Neural cell (in vitro differentiated cells): Measurements from ENCODE around the gene RANBP1. TPM values are rescaled to one million over a fixed set of nuclear protein-coding genes. Genes with fewer than 3 reads are reported as not detected.

Experiments used
- H2AFZ ChIP-seq: fragments of 200-600, 300-800 bp; sonication (generic), shearing (Covaris generic); 2 replicates; pipeline ENCODE4 v1.6.0; 2014; ENCODE audit warnings: low read depth, mild to moderate bottlenecking, antibody characterized with exemption, low read length, moderate library complexity
- H3F3A ChIP-seq: fragments of 200-600 bp; shearing (Covaris generic); 2 replicates; pipeline ENCODE4 v1.6.1; 2016; ENCODE audit warnings: mild to moderate bottlenecking, moderate library complexity, mixed read lengths, antibody characterized with exemption, low read length; ENCODE audit not compliant: insufficient read depth, poor library complexity, severe bottlenecking
- H3K27ac ChIP-seq: fragments of 200-600, 300-800 bp; sonication (generic), shearing (Covaris generic); 2 replicates; pipeline ENCODE4 v1.5.1; 2014; ENCODE audit warnings: mild to moderate bottlenecking, low read length, moderate library complexity
- H3K27me3 ChIP-seq: fragments of 300-800, 200-600 bp; sonication (generic), shearing (Covaris generic); 2 replicates; pipeline ENCODE4 v1.6.0; 2014; ENCODE audit warnings: mild to moderate bottlenecking, low read depth, low read length, moderate library complexity; ENCODE audit not compliant: insufficient read depth
- H3K36me3 ChIP-seq: fragments of 300-800, 200-600 bp; sonication (generic), shearing (Covaris generic); 2 replicates; pipeline ENCODE4 v1.5.1; 2014; ENCODE audit warnings: mild to moderate bottlenecking, antibody characterized with exemption, low read length, moderate library complexity; ENCODE audit not compliant: insufficient read depth
- H3K4me2 ChIP-seq: fragments of 300-800, 200-600 bp; sonication (generic), shearing (Covaris generic); 2 replicates; pipeline ENCODE4 v1.6.0; 2014; ENCODE audit warnings: mild to moderate bottlenecking, low read length
- H3K4me3 ChIP-seq: fragments of 300-800, 200-600 bp; sonication (generic), shearing (Covaris generic); 2 replicates; pipeline ENCODE4 v1.5.1; 2014; ENCODE audit warnings: mild to moderate bottlenecking, low read length, moderate library complexity
- H3K79me2 ChIP-seq: fragments of 200-600 bp; shearing (Covaris generic); replicated peaks from 2 replicates; pipeline ENCODE4 v1.6.0; 2014; ENCODE audit warnings: mild to moderate bottlenecking, low read length, moderate library complexity; ENCODE audit not compliant: insufficient read depth
- H3K9ac ChIP-seq: fragments of 300-800, 200-600 bp; sonication (generic), shearing (Covaris generic); 2 replicates; pipeline ENCODE4 v1.6.1; 2016; ENCODE audit warnings: mild to moderate bottlenecking, low read length, mixed read lengths
- H3K9me2 ChIP-seq: fragments of 200-600 bp; shearing (Covaris generic); 2 replicates; pipeline ENCODE4 v1.6.1; 2016; ENCODE audit warnings: mild to moderate bottlenecking, low read length, mixed read lengths; ENCODE audit not compliant: insufficient read depth
- H3K9me3 ChIP-seq: fragments of 200-600, 300-800 bp; sonication (generic), shearing (Covaris generic); 2 replicates; pipeline ENCODE4 v1.6.1; 2016; ENCODE audit warnings: mild to moderate bottlenecking, mixed run types, low read length, moderate library complexity, mixed read lengths
- H4K20me1 ChIP-seq: fragments of 200-600 bp; shearing (Covaris generic); 2 replicates; pipeline ENCODE4 v1.6.1; 2016; ENCODE audit warnings: mild to moderate bottlenecking, mixed run types; ENCODE audit not compliant: insufficient read depth
- EP300 ChIP-seq: fragments of 450-650 bp; conservative IDR thresholded peaks from 2 replicates; pipeline ENCODE4 v1.6.1; 2014; ENCODE audit warnings: antibody characterized with exemption, mild to moderate bottlenecking, moderate library complexity; ENCODE audit not compliant: poor library complexity, severe bottlenecking
- EZH2 ChIP-seq: fragments of 200-600, 300-800 bp; shearing (Covaris generic), sonication (generic); IDR thresholded peaks from 2 replicates; pipeline ENCODE4 v1.6.1; 2014; ENCODE audit warnings: antibody characterized with exemption, low read length, borderline replicate concordance, mild to moderate bottlenecking; ENCODE audit not compliant: insufficient read depth, poor library complexity, severe bottlenecking
- MXI1 ChIP-seq: fragments of 450-650 bp; conservative IDR thresholded peaks from 2 replicates; pipeline ENCODE4 v1.6.1; 2014; ENCODE audit warnings: antibody characterized with exemption, mild to moderate bottlenecking; ENCODE audit not compliant: poor library complexity, severe bottlenecking
- POLR2AphosphoS5 ChIP-seq: IDR thresholded peaks from 2 replicates; pipeline ENCODE4 v1.6.1; 2012
- RAD21 ChIP-seq: fragments of 450-650 bp; conservative IDR thresholded peaks from 2 replicates; pipeline ENCODE4 v1.6.1; 2014; ENCODE audit warnings: antibody characterized with exemption, mild to moderate bottlenecking, moderate library complexity
- SMC3 ChIP-seq: fragments of 450-650 bp; conservative IDR thresholded peaks from 2 replicates; pipeline ENCODE4 v1.6.1; 2014; ENCODE audit warnings: antibody characterized with exemption, mild to moderate bottlenecking, moderate library complexity; ENCODE audit not compliant: poor library complexity
- TAF1 ChIP-seq: IDR thresholded peaks from 2 replicates; pipeline ENCODE4 v1.6.1; 2012; ENCODE audit warnings: low read depth
- polyA plus RNA-seq: library from polyadenylated mRNA; depleted of rRNA; stranded (reverse); fragments of >200 nt; gene quantifications from 2 replicates; pipeline ENCODE4 v1.2.3, GENCODE V29; 2014
- TF ChIP-seq, protein P1 (sequence below): IDR thresholded peaks from 2 replicates; pipeline ENCODE4 v1.6.1; 2012; ENCODE audit warnings: borderline replicate concordance
- TF ChIP-seq, protein P2 (sequence below): fragments of 450-650 bp; IDR thresholded peaks from 2 replicates; pipeline ENCODE4 v1.5.1; 2014; ENCODE audit warnings: antibody characterized with exemption, mild to moderate bottlenecking, moderate library complexity; ENCODE audit not compliant: poor library complexity, severe bottlenecking

RANBP1 gene
- polyA plus RNA-seq, 1 donor from 2014 or later = 360 TPM

DNA sequence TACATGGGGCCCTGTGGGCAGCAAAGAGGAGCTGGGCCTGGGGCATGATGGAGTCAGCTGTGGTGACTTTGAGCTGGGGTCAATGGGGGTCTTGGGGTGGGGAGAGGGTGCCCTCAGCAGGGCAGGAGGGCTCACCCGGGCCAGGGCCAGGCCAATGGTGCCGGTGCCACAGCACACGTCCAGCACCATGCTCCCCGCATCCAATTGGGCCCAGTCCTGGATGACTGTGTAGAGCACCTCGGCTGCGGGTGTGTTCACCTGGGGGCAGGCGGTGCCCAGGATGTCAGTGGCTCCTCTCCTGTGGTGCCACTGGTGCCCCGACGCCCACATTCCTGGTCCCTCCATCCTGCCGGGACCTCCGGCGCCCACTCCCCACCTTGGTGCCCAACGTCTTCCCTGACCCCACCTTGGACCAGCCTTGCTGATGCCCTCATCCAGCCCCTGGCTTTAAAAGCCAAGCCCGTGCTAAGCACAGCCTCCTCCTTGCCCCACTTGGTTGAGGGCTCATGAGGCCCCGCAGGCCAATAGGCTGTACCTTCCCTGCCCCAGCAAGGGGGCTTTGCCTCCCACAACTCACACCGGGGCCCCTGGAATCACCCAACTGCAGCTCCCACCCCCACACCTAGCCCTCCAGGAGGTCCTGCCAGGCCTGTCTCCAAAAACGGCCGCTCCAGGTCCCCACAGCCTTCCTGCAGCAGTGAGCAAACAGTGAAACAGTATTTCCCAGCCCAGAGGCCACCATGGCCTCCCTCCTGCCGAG, 2.2 kb upstream of the RANBP1 start:
- Histone ChIP-seq H3K79me2 (peaks cover 27% of the 10 kb centered on the region), H2AFZ (no peak overlapping the region), H3F3A (no peaks in the 10 kb centered on the region), H3K27me3 (no peaks in the 10 kb centered on the region), H3K9me3 (no peaks in the 10 kb centered on the region), H3K9me2 (no peaks in the 10 kb centered on the region), H4K20me1 (no peaks in the 10 kb centered on the region), H3K36me3 (peaks cover 6% of the 10 kb centered on the region), H3K4me3 (no peak overlapping the region), H3K27ac (no peak overlapping the region), H3K9ac (no peak overlapping the region), H3K4me2 (no peak overlapping the region)
- peak; percentile 11 for TF ChIP-seq POLR2AphosphoS5
- TF ChIP-seq SMC3 = no peak

DNA sequence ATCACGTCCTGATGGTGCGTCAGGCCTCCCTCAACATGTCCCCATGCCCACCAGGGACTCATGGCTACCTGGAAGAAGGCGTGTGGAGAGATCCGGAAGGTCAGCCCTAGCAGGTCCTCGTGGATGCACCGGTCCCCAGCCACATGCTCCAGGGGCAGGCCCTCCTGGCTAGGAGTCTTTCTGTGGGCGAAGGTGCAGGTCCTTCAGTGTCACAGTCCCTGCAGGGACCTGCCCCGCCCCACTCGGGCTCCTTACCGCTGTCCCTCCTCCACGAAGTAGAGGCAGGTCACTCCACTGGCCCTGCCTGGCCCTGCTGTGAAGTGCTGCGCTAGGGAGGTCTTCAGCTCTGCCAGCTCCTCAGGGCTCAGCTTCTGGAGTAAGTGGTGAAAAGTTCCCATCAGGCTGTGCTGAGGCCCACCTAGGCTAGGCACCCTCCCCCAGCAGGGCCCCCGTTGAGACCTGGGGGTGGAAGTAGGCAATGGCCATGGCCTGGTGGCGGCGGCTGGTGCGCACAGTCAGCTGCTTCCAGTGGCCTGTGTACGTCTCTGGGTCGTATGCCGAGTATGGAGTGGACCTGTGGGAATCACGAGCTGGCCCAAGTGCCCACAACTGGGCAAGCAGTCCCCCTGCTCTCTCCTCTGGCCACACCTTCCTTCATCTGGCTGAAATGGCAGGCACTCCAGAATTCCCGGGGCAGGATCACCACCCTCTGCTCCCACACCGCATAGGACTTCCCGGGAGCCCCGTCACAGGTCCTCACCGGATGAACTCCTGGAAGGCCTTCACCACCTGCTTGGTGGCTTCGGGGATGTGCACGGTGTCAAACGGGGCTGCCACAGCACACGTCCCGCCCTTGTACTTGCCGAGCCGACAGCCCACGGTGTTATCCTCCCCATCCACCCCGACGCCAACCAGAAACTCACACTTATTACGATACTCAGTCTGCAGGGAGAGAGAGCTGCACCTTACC, 1.1 kb upstream of the RANBP1 start:
- H3K9me2 ChIP-seq = no peaks in the 10 kb centered on the region
- no peaks in the 10 kb centered on the region for H4K20me1 ChIP-seq
- H3K9ac ChIP-seq = no peak overlapping the region
- no peaks in the 10 kb centered on the region for H3F3A ChIP-seq
- no peak overlapping the region for H3K4me3 ChIP-seq
- no peaks in the 10 kb centered on the region for H3K27me3 ChIP-seq
- H3K36me3 ChIP-seq = peaks cover 6% of the 10 kb centered on the region
- H3K27ac ChIP-seq = no peak overlapping the region
- H3K9me3 ChIP-seq = no peaks in the 10 kb centered on the region
- TF ChIP-seq POLR2AphosphoS5 (peak; percentile 13), EP300 (no peak)
- H3K4me2 ChIP-seq = no peak overlapping the region
- H2AFZ ChIP-seq = no peak overlapping the region
- H3K79me2 ChIP-seq = peaks cover 34% of the 10 kb centered on the region

DNA sequence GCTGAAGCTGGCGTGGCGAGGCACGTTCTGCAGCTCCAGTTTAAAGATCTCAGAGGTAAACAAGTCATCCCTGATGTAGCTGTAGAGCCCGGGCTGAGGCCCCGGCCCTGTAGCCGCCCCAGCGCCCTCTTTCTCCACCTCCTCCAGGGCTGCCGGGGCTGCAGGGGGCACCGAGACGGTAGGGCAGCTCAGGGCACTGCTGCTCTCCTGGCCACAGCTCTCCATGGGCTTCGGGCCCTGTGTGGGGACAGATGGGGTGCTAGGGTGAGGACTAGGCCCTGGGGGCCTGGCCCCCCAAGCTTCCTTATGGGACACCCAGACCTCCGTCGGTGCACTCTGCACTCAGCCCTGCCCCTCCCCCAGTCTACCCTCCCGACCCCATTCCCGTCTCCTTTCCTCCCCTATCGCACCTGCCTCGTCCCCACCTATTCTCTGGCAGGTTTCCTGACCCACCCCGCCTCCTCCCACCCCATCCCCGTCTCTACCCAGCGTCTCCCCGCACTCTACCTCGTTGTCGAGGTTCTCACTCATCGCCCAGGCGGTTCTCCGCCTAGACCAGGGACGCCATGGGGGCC, 559 bp downstream of the RANBP1 start:
- no peak for TF ChIP-seq SMC3
- TF ChIP-seq EP300 = no peak
- TF ChIP-seq RAD21 = no peak
- TF ChIP-seq EZH2 = no peak
- no peak for TF ChIP-seq TAF1
- TF ChIP-seq, protein P1, sequence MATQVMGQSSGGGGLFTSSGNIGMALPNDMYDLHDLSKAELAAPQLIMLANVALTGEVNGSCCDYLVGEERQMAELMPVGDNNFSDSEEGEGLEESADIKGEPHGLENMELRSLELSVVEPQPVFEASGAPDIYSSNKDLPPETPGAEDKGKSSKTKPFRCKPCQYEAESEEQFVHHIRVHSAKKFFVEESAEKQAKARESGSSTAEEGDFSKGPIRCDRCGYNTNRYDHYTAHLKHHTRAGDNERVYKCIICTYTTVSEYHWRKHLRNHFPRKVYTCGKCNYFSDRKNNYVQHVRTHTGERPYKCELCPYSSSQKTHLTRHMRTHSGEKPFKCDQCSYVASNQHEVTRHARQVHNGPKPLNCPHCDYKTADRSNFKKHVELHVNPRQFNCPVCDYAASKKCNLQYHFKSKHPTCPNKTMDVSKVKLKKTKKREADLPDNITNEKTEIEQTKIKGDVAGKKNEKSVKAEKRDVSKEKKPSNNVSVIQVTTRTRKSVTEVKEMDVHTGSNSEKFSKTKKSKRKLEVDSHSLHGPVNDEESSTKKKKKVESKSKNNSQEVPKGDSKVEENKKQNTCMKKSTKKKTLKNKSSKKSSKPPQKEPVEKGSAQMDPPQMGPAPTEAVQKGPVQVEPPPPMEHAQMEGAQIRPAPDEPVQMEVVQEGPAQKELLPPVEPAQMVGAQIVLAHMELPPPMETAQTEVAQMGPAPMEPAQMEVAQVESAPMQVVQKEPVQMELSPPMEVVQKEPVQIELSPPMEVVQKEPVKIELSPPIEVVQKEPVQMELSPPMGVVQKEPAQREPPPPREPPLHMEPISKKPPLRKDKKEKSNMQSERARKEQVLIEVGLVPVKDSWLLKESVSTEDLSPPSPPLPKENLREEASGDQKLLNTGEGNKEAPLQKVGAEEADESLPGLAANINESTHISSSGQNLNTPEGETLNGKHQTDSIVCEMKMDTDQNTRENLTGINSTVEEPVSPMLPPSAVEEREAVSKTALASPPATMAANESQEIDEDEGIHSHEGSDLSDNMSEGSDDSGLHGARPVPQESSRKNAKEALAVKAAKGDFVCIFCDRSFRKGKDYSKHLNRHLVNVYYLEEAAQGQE = no peak
- no peak for TF ChIP-seq MXI1
- no peak for TF ChIP-seq POLR2AphosphoS5
- TF ChIP-seq, protein P2, sequence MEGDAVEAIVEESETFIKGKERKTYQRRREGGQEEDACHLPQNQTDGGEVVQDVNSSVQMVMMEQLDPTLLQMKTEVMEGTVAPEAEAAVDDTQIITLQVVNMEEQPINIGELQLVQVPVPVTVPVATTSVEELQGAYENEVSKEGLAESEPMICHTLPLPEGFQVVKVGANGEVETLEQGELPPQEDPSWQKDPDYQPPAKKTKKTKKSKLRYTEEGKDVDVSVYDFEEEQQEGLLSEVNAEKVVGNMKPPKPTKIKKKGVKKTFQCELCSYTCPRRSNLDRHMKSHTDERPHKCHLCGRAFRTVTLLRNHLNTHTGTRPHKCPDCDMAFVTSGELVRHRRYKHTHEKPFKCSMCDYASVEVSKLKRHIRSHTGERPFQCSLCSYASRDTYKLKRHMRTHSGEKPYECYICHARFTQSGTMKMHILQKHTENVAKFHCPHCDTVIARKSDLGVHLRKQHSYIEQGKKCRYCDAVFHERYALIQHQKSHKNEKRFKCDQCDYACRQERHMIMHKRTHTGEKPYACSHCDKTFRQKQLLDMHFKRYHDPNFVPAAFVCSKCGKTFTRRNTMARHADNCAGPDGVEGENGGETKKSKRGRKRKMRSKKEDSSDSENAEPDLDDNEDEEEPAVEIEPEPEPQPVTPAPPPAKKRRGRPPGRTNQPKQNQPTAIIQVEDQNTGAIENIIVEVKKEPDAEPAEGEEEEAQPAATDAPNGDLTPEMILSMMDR = no peak
- Histone ChIP-seq H3K36me3 (peaks cover 6% of the 10 kb centered on the region), H3K4me3 (peak overlapping the region; percentile 98), H3K27me3 (no peaks in the 10 kb centered on the region), H4K20me1 (no peaks in the 10 kb centered on the region), H3F3A (no peaks in the 10 kb centered on the region), H3K9me2 (no peaks in the 10 kb centered on the region), H3K9me3 (no peaks in the 10 kb centered on the region), H3K79me2 (peaks cover 38% of the 10 kb centered on the region), H3K4me2 (peak overlapping the region; percentile 62), H2AFZ (peak overlapping the region; percentile 45), H3K27ac (peak overlapping the region; percentile 78), H3K9ac (peak overlapping the region; percentile 93)
